Right lobe of liver (tissue), 4 donors: ENCODE measurements around the gene C22orf31.

Source experiments
- POLR2A ChIP-seq: fragments of 450-650 bp; IDR thresholded peaks from one replicate; pipeline ENCODE4 v1.6.1; 2017; ENCODE audit warnings: antibody characterized with exemption, mild to moderate bottlenecking
- TF ChIP-seq, protein P1 (sequence below), 4 donors: fragments of 200-600 bp in 3 of 4; fragments of 450-650 bp in 1 of 4; IDR thresholded peaks; one replicate each; pipeline versions ENCODE4 v1.5.1 to v1.8.0; 2016 to 2022; ENCODE audit warnings: antibody characterized with exemption in 4 of 4, mild to moderate bottlenecking in 2 of 4
- donor health status: DM: no; HTN: no; CAD: no.
- donor health status: DM: no; HTN: no; CAD: no.
- donor health status: DM: no; HTN: yes; CAD: no.

DNA sequence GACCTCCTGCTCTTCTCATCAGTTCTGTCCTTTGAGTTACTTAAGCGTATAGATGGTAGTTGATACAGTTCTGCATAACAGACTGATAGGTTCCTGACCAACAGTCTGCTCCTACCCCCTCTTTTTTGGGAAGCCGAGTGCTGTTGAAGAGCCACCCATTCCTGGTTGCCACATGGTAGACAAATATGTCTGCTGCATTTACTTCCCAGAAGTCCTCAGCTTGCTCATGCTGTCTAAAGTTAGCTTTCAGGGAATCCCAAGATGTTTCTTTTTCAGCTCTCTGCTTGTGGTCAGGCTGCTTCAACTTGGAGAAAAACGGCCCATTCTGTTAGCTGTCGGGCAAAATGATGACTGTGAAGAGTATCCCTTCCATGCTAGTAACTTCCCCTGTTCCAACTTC lies 48.7 kb downstream of the C22orf31 start:
- TF ChIP-seq POLR2A = no peak
- TF ChIP-seq, protein P1, sequence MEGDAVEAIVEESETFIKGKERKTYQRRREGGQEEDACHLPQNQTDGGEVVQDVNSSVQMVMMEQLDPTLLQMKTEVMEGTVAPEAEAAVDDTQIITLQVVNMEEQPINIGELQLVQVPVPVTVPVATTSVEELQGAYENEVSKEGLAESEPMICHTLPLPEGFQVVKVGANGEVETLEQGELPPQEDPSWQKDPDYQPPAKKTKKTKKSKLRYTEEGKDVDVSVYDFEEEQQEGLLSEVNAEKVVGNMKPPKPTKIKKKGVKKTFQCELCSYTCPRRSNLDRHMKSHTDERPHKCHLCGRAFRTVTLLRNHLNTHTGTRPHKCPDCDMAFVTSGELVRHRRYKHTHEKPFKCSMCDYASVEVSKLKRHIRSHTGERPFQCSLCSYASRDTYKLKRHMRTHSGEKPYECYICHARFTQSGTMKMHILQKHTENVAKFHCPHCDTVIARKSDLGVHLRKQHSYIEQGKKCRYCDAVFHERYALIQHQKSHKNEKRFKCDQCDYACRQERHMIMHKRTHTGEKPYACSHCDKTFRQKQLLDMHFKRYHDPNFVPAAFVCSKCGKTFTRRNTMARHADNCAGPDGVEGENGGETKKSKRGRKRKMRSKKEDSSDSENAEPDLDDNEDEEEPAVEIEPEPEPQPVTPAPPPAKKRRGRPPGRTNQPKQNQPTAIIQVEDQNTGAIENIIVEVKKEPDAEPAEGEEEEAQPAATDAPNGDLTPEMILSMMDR (IDR thresholded peaks at IDR 0.05) = no peak
